NCI-H2196 (cell line): Measurements from ENCODE around the gene CLCC1.
"Not testable (repeated sequence)": the region's sequence is repeated elsewhere in the genome, so short reads cannot be mapped to it uniquely, and the experiment has no call there.

Experiments
- DNase-seq: peaks from one replicate; lab custom pipeline; 2025; ENCODE audit not compliant: unreplicated experiment; lab: John Stamatoyannopoulos, UW

The CLCC1 gene, protein sequence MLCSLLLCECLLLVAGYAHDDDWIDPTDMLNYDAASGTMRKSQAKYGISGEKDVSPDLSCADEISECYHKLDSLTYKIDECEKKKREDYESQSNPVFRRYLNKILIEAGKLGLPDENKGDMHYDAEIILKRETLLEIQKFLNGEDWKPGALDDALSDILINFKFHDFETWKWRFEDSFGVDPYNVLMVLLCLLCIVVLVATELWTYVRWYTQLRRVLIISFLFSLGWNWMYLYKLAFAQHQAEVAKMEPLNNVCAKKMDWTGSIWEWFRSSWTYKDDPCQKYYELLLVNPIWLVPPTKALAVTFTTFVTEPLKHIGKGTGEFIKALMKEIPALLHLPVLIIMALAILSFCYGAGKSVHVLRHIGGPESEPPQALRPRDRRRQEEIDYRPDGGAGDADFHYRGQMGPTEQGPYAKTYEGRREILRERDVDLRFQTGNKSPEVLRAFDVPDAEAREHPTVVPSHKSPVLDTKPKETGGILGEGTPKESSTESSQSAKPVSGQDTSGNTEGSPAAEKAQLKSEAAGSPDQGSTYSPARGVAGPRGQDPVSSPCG

DNA sequence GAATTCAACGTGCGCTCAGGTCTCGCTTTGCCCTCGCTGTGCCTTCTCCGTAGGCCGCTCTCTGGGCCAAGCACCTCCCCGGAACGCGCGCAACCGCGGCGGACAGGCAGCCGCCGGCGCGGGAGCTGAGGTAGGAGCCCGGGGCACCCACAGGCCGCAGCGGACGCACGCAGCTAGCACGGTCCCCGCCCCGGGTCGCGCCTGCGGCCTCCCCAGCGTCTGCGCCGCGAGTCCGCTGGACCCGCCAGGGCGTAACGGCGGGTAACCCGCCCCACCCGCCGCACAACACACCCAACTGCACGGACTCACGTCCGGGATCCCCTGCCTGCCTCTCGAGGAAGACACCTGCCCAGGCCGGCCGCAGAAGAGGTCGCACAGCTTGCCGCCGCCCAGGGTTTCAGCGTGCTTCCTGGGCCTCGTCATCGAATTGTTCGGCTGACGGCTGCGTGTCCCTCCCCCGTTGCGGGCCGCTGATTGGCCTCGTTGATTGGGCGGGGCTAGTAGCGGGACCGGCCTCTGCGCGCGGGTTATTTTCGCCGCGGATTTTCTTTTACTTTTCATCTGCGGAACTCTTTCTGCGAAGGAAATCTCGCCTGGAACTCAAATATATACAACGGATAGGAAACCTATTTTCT lies at the start of gene CLCC1:
Gene CLCC1 (minus strand): TSS at position 433 of the 635 bp plus-strand sequence. CDS start 13,047 bp downstream, outside the sequence.
- peak; percentile 93 for DNase-seq

DNA sequence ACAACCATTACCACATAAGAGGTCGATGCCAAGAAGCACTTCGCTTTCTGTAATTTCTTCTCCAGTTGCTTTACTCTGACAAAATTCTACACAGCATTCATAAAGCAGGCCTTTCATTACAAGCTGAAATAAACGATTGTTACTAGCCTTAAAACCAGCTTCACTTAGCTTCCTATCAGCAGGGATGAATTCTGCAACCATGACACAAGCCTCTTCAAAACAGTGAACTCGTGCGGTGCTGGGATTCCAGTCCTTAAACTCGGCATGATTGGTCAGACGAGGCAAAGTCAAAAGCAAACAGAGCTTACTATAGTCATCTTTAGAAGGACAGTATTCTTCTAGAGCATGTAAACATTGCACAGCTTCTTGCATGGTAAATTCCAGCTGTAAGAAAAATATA lies 48.1 kb upstream of the CLCC1 start:
- DNase-seq: no peak

DNA sequence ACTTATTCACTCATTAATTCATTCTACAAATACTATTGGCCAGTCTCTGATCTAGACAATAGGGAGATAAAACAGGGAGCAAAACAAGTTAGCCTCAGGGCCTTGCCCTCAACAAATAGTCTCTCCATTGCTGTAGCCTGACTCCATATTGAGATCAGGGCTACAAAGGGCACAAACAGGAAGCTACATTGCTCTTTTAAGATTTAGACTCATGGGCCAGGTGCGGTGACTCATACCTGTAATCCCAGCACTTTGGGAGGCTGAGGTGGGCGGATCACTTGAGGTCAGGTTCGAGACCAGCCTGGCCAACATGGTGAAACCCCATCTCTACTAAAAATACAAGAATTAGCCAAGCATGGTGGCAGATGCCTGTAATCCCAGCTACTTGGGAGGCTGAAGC lies 33.3 kb upstream of the CLCC1 start:
- DNase-seq: not testable (repeated sequence)

DNA sequence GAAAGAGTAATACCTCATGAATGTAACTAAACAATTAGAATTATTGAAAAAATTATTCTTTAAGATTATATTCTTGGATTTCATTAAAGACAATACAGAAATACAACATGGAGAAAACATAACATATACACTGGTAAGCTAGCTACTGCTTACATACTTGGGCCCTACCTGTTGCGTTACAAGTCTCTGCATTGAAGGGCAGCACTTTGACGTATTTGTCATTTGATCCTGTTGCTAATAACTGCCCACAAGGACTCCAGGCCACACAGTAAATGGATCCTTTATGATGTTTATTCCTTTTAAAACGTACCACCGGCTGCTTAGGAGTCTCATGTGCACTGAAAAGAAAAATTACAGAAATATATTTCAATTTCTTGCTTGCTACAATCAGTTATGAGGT lies 19.8 kb upstream of the CLCC1 start:
- no peak for DNase-seq

DNA sequence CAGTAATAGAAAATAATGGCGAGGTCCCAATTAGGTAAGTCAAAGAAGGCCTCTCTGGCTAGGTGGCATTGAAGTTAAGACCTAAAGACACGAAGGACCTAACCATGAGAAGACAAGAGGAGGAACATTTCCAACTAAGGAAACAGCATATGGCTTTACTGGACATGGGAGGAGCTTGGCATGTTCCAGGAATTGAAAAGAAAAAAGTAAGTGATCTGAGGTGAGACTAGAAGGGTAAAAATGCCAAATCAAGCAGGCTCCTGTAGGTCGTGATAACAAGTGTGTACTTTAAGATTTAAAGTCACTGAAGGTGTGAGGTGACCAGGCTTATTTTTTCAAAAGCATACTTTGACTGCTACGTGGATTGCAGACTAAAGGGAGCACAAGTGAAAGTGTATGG lies 13.4 kb upstream of the CLCC1 start:
- no peak for DNase-seq

DNA sequence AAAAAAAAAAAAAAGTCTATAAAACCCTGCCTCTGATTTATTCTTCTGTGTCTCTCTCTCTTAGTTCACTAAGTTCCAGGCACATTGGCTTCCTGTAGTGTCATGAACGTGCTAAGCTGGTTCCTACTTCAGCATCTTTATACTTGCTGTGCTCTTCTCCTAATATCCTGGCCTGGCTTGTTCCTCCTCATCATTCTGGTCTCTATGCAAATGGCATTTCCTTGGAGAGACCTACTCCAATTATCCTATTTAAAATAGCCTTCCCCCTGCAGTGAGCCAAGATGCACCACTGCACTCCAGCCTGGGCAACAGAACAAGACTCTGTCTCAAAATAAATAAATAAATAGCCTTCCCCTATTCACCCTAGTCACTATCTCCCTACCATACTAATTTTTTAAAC lies 9.7 kb upstream of the CLCC1 start:
- no peak for DNase-seq

DNA sequence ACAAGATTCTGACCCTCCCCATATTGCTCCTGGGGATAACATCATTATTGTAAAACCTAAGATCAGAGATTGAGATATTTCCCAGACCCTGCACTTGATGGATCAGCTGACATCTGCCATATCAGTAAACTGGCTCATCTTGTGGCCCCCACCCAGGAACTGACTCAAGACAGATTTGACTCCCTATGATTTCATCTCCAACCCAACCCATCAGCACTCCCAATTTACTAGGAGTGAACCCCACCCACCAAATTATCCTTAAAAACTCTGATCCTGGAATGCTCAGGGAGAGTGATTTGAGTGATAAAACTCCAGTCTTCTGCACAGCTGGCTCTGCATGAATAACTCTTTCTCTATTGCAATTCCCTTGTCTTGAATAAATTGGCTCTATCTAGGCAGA lies 6.1 kb upstream of the CLCC1 start:
- no peak for DNase-seq

DNA sequence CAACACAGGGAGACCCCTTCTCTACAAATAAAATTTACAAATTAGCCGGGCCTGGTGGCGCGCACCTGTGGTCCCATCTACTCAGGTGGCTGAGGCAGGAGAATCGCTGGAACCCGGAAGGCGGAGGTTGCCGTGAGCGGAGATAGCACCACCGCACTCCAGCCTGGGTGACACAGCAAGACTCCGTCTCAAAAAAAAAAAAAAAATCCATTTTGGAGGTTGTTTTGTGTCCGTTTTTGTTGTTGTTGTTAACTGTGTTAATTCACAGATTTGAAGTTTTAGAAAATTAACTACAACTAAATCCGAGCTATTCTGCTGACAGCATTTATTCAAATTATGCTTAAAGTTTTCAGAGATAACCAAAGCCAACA lies 618 bp downstream of the CLCC1 start:
- DNase-seq: no peak

DNA sequence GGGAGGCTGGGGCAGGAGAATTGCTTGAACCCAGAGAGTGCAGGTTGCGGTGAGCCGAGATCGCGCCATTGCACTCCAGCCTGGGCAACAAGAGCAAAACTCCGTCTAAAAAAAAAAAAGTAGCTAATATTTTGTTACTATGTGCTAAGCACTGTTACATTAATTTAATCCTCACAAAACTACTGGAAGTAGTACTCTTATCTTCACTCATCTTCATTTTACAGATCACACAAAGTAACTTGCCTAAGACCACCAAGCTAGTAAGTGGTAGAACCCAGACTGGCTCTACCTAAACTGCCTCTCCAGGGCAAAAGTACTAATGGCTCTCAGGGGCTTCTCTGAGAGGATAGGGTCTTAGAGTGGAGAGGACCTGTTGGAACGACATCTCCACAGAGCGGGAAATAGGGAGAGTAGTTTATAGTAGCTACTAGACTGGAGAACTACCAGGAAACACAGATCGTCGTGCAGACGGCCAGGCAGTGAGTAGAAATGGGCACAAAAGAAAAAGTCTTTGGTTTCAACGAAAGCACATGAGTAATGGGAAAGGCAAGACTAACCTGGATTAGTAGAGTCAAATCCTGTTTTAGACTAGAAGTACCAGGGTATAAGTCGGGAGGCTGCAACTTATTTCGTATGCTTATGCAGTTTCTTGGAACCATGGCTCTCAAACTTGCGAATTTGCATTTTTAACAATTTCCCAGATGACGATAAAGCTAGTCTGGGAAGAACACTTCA lies 1.4 kb downstream of the CLCC1 start:
- DNase-seq: peak; percentile 5

DNA sequence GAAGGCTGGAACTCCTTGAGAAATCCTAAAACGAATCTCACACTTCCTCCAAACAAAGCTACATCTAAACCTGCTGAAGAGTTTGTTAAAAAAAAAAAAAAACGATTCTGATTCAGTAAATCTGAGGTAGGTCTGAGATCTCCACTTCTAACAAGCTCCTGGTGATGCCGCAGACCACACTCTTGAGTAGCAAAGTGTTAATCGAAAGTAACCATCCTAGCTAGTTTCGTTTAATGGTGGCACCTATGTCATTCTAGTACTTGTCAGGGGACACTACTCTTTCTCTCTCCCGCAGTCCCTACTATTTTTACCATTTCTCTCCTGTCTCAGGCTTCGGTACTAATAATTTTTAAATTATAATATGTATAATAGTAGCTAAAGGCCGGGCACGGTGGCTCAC lies 2.1 kb downstream of the CLCC1 start:
- DNase-seq: no peak

DNA sequence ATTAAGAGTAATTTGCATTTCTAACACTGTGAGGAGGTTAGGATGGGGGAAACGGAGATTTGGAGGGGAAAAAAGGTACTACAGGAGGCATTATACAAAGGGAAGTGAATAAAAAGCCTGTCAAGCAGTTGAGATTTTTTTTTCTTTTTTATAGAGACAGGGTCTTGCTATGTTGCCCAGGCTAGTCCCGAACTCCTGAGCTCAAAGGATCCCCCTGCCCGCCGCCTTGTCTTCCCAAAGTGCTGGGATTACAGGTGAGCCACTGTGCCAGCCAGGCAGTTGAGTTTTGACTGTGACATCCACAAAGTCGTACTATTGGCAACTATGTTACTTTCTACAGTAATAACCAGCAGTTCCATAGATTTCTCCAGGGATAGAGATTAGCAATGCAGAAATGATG lies 2.6 kb downstream of the CLCC1 start:
- DNase-seq: no peak

DNA sequence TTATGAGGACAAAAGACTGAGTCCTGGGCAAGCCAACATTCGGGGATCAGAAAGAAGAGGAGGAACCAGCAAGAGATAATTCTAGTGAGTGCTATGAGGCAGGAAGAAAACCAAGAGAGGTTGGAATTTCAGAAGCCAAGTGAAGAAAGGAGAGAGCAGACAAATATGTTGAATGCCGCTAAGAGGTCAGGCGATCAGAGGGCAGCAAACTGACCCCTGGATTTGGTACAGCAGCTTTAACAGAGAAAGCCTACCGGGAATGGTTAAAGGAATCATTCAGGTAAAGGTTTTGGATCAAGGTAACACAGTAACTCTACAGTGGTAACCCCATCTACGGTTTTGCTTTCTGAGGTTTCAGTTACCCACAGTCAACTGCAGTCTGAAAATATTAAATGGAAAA lies 5.4 kb downstream of the CLCC1 start:
- no peak for DNase-seq

DNA sequence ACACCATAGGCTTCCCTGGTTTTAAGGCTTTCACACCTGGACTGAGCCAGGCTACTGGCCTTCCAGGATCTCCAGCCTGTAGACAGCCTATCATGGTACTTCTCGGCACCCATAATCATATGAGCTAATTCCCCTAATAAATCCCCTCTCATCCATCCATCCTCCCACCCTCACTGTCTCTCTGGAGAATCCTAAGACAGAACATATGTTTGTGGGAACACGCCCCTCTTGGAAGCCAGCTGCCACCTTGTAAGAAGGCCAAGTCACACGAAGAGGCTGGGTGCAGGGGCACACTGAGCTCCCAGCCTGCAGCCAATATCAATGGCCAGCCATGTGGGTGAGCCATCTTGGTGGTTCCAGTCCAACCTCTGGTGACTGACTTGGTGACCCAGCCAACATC lies 7.4 kb downstream of the CLCC1 start:
- DNase-seq: no peak

DNA sequence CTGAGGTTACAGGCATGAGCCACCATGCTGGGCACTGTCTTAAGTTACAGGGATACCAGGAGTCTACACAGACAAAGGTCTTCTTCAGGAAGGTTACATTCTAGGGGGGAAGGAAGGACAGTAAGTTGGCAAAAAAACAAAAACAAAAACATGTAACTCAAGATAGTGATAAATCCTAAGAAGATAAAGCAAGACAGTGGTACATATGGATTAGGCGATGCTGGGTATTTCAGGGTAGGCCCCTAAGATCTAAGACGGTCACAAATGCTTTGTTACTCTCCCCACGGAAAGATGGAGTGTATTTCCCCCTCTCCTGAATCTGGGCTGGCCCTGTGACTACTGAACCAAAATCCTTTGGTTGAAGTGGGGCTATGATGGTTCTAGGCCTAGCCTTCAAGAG lies 8.2 kb downstream of the CLCC1 start:
- DNase-seq: no peak

DNA sequence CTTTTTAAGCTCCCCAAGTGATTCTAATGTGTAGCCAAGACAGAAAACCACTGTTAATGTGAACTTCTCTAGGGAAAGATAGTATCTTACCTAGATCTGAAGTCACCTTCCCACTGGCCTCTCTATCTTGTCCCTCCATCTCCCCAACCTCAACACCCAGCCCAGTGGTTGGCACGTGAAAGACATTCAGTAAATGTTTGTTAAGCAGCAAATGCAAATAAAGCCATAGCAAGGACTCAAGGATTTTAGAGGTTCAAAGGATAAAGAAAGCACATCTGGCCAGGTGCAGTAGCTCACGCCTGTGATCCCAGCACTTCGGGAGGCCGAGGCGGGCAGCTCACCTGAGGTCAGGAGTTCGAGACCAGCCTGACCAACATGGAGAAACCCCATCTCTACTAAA lies 9.8 kb downstream of the CLCC1 start:
- DNase-seq: no peak

DNA sequence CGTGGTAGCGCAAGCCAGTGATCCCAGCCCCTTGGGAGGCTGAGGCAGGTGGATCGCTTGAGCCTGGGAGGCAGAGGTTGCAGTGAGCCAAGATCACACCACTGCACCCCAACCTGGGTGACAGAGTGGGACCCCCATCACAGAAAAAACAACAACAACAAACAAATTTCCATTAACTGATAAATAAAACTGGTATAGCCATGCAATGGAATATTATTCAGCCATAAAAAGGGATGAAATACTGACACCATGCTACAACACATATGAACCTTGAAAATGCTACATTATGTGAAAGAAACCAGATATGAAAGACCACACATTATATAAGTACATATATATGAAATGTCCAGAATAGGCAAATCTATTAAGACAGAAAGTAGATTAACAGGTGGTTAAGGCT lies 12.0 kb downstream of the CLCC1 start:
- no peak for DNase-seq

DNA sequence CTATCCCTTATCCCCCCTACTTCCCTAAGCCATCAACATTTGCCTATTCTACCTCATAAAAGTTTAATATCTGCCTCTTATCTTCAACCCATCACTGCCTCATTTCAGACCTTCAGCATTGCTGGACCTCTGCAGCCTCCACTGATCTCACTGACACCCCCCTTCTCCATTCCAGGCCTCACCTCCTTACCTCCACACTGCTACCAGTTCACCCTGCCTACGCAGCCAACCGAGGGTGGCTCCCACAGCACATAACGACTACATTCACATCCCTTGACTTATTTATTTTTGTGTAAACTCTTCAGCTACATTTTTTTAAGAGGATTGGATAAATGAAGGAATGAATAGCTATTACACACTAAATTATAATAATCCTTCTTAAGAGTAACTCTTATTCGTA lies 14.2 kb downstream of the CLCC1 start:
- no peak for DNase-seq

DNA sequence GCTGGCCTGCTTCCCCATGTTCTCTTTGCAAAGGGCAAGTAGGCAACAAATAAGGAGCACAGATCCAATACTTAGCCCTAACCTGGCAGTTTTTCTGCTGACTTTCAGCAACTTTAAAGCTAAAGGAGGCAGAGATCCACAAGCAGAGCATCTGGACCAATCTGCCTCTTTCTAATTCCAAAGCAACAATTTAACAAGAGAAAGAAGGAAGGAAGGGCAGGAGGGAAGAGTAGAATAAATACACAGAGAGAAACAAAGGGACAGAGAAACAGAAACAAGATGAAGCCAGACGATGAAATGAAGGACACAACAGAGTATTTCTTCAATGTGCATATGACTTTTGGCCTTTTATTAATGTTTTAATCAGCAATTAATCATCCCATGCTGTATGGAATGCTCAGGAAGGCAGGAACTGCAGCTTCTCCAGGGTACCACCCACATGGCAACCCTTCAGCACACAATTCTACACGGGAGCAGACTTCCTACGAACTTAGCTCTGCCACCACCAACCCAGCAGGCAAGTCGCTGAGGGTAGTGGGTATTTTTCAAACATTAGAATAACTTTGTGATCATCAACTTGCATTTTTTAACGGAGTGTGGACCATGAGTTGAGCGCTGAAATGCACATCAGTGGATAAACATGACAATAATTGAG lies 15.3 kb downstream of the CLCC1 start:
- DNase-seq: no peak

DNA sequence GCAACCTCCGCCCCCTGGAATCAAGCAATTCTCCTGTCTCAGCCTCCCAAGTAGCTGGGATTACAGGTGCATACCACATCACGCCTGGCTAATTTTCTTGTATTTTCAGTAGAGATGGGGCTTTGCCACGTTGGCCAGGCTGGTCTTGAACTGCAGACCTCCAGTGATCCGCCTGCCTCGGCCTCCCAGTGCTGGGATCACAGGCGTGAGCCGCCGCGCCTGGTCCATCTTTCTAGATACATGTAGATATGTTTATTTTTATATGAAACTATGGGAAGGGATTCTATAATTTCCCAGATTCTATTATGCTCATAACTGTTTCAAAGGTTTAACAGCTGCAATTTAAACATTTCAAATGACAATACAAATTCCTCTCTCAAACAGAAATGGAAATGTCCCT lies 27.1 kb downstream of the CLCC1 start:
- DNase-seq: no peak

DNA sequence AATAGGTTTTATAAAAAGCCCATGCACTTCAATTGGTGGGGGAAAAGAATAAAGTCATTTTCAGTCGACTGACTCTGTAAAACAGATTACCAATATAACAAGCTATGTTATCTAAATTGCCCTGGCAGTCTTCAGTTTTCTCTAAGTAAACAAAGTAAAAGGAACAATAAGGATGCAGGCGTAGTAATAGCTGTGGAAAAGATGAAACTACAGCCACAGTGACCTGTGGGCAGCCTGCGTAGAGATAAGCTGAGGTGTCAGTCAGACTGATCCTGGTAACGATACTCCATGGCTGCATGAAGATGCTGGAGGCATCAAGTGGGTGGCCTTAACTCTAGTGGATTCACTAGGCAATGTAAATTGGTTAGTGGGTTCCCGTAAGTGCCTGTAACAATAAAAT lies 29.3 kb downstream of the CLCC1 start:
- DNase-seq: no peak

DNA sequence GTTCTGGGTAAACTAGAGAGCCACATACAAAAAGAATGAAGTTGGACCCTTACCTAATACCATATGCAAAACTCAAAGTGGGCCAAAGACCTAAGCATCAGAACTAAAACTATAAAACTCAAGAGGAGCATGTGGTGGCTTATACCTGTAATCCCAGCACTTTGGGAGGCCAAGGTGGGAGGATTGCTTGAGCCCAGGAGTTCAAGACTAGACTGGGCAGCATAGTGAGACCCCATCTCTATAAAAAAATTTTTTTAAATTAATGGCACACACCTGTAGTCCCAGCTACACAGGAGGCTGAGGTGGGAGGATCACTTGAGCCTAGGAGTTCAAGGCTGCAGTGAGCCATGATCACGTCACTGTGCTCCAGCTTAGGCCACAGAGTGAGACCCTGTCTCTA lies 35.7 kb downstream of the CLCC1 start:
- not testable (repeated sequence) for DNase-seq
